Esophagus muscularis mucosa (tissue), 4 donors: Measurements from ENCODE around the gene GRIN3B. TPM values are rescaled to one million over a fixed set of nuclear protein-coding genes. Genes with fewer than 3 reads are reported as not detected.

ENCODE experiments used
- DNase-seq: peaks from one replicate; pipeline ENCODE4 v3.0.0-alpha.2; 2017; ENCODE audit errors: extremely low spot score
- H3K27ac ChIP-seq, 4 donors: fragments of 200-600 bp; sonication (generic); replicated peaks in 1 of 4; 1 replicate in 3 of 4; 2 replicates in 1 of 4; pipeline ENCODE4 v1.5.1; 2016 to 2019; ENCODE audit warnings: mild to moderate bottlenecking in 1 of 4
- H3K27me3 ChIP-seq, 4 donors: fragments of 200-600 bp; sonication (generic); one replicate each; pipeline versions ENCODE4 v1.5.1 to v1.6.0; 2016 to 2019
- H3K36me3 ChIP-seq, 4 donors: fragments of 200-600 bp; sonication (generic); one replicate each; pipeline ENCODE4 v1.5.1; 2016 to 2019
- H3K4me1 ChIP-seq, 4 donors: fragments of 200-600 bp; sonication (generic); one replicate each; pipeline ENCODE4 v1.5.1; 2016 to 2019
- H3K4me3 ChIP-seq, 4 donors: fragments of 200-600 bp; sonication (generic); 1 replicate in 2 of 4; 2 replicates in 2 of 4; pipeline ENCODE4 v1.5.1; 2016 to 2019; ENCODE audit warnings: mild to moderate bottlenecking in 4 of 4, moderate library complexity in 1 of 4
- H3K9me3 ChIP-seq, 4 donors: fragments of 200-600 bp; sonication (generic); 1 replicate in 3 of 4; 2 replicates in 1 of 4; pipeline ENCODE4 v1.5.1; 2016 to 2019
- CTCF ChIP-seq, 3 experiments: fragments of 200-600 bp in 2 of 3; fragments of 450-650 bp in 1 of 3; sonication (generic) in 2 of 3; IDR thresholded peaks; one replicate each; pipeline ENCODE4 v1.5.1; 2017 to 2019; ENCODE audit warnings: antibody characterized with exemption in 3 of 3, mild to moderate bottlenecking in 2 of 3, moderate library complexity in 1 of 3
- EP300 ChIP-seq: sonication (generic); formaldehyde crosslinking; IDR thresholded peaks from one replicate; pipeline ENCODE4 v1.6.1; 2017; ENCODE audit warnings: antibody characterized with exemption
- POLR2A ChIP-seq: fragments of 450-650 bp; IDR thresholded peaks from one replicate; pipeline ENCODE4 v1.6.1; 2017; ENCODE audit warnings: antibody characterized with exemption, moderate library complexity, mild to moderate bottlenecking, low read depth
- POLR2AphosphoS5 ChIP-seq, 2 donors: sonication (generic); formaldehyde crosslinking; IDR thresholded peaks; one replicate each; pipeline ENCODE4 v1.6.1; 2017; ENCODE audit warnings: antibody characterized with exemption in 2 of 2
- WGBS: methylation state at CpG from one replicate; pipeline ENCODE4 v1.1.5; 2018; 5-methylcytosine and 5-hydroxymethylcytosine counted together
- intact Hi-C: fragments of 100-400 bp; cut with DNase I; formaldehyde crosslinking; loops from one replicate; pipeline ENCODE4 v1.15.1; 2023
- total RNA-seq, 4 donors: library from RNA; depleted of rRNA; stranded (reverse); fragments of >200 nt; gene quantifications; one replicate each; pipeline versions ENCODE4 v1.1.0 to v1.2.1, GENCODE V29; 2016

GRIN3B gene
- total RNA-seq, 4 donors from 2014 or later, result 0.13 to 0.17 TPM; not detected in 2

GRCh38 chr19:1010586-1011510 lies 10.6 kb downstream of the GRIN3B start:
- Histone ChIP-seq H3K4me3 (no peak overlapping the region), H3K36me3 (peaks cover 48 to 69% (median 66%) of the 10 kb centered on the region in 4 donors), H3K27me3 (no peaks in the 10 kb centered on the region), H3K9me3 (no peaks in the 10 kb centered on the region), H3K27ac (no peak overlapping the region), H3K4me1 (peaks cover 12 to 30% (median 17%) of the 10 kb centered on the region in 4 donors)
- 93% methylated on average over 47 of the region's 56 CpGs for WGBS
- intact Hi-C loops, result no loop called here
- TF ChIP-seq POLR2AphosphoS5 (IDR thresholded peaks at IDR 0.05) (no peak), CTCF (IDR thresholded peaks at IDR 0.05) (no peak), POLR2A (no peak), EP300 (no peak)
- DNase-seq, result no peak

- H3K4me3 ChIP-seq, result no peak overlapping the region
- no peak overlapping the region for H3K27ac ChIP-seq
- H3K27me3 ChIP-seq, result no peaks in the 10 kb centered on the region
- DNase-seq, result no peak
- H3K9me3 ChIP-seq, result no peaks in the 10 kb centered on the region
- WGBS, result 90% methylated on average over 21 of the region's 36 CpGs
- H3K4me1 ChIP-seq, result peaks cover 23 to 41% (median 27%) of the 10 kb centered on the region in 4 donors
- H3K36me3 ChIP-seq, result peaks cover 48 to 69% (median 67%) of the 10 kb centered on the region in 4 donors
- TF ChIP-seq POLR2A (no peak), POLR2AphosphoS5 (IDR thresholded peaks at IDR 0.05) (no peak), EP300 (no peak), CTCF (IDR thresholded peaks at IDR 0.05) (no peak)
- intact Hi-C loops, result no loop called here
These were observed 11.7 kb downstream of the GRIN3B start for GRCh38 chr19:1011831-1012333.

- TF ChIP-seq POLR2AphosphoS5 (IDR thresholded peaks at IDR 0.05) (no peak), POLR2A (no peak), EP300 (no peak), CTCF (IDR thresholded peaks at IDR 0.05) (no peak)
- 83% methylated on average over 3 of the region's 18 CpGs for WGBS
- intact Hi-C loops, result no loop called here
These were observed 12.1 kb downstream of the GRIN3B start for GRCh38 chr19:1012334-1012733.

GRCh38 chr19:1013218-1013617 lies 13.0 kb downstream of the GRIN3B start:
- Histone ChIP-seq H3K4me1 (peaks cover 36 to 54% (median 41%) of the 10 kb centered on the region in 4 donors), H3K36me3 (peaks cover 48 to 69% (median 67%) of the 10 kb centered on the region in 4 donors), H3K4me3 (no peak overlapping the region), H3K9me3 (no peaks in the 10 kb centered on the region), H3K27me3 (no peaks in the 10 kb centered on the region), H3K27ac (no peak overlapping the region)
- DNase-seq, result no peak
- WGBS, result no CpG with 5 or more reads among the region's 10 CpGs
- intact Hi-C loops, result no loop called here
- no peak for TF ChIP-seq CTCF (IDR thresholded peaks at IDR 0.05)

More at GRCh38 chr19:1012334-1012733, 12.1 kb downstream of the GRIN3B start:
- Histone ChIP-seq H3K27me3 (no peaks in the 10 kb centered on the region), H3K36me3 (peaks cover 48 to 69% (median 67%) of the 10 kb centered on the region in 4 donors), H3K4me1 (peaks cover 27 to 45% (median 32%) of the 10 kb centered on the region in 4 donors), H3K27ac (no peak overlapping the region), H3K9me3 (no peaks in the 10 kb centered on the region), H3K4me3 (no peak overlapping the region)
- no peak for DNase-seq
